K562 (cell line): ENCODE results near the gene ITPKA. TPM values are rescaled to one million over a fixed set of nuclear protein-coding genes. Genes with fewer than 3 reads are reported as not detected.

ENCODE experiments used
- ARID1B ChIP-seq: fragments of 450-650 bp; IDR thresholded peaks from 2 replicates; pipeline ENCODE4 v1.6.1; 2016; ENCODE audit warnings: antibody characterized with exemption, mild to moderate bottlenecking, inconsistent platforms
- CBX1 ChIP-seq: sonication (generic); IDR thresholded peaks from 2 replicates; pipeline ENCODE4 v1.6.1; 2016; ENCODE audit warnings: antibody characterized with exemption, low read depth, mild to moderate bottlenecking
- CREM ChIP-seq: IDR thresholded peaks from 2 replicates; pipeline ENCODE4 v1.6.1; 2014; ENCODE audit warnings: antibody characterized with exemption, low read depth
- DIDO1 ChIP-seq: fragments of 450-650 bp; IDR thresholded peaks from 2 replicates; pipeline ENCODE4 v1.6.1; 2016; ENCODE audit warnings: low read depth, missing biosample characterization, missing genetic modification characterization
- E2F3 ChIP-seq: fragments of 250-450 bp; sonication (Bioruptor Pico); IDR thresholded peaks from 2 replicates; pipeline ENCODE4 v1.4.0; 2020; ENCODE audit warnings: mild to moderate bottlenecking
- EGR1 ChIP-seq: fragments of 450-650 bp; conservative IDR thresholded peaks from 2 replicates; pipeline ENCODE4 v1.6.1; 2017; ENCODE audit warnings: mild to moderate bottlenecking
- FOSL1 ChIP-seq: fragments of 200-800 bp; sonication (Bioruptor generic); conservative IDR thresholded peaks from 2 replicates; pipeline ENCODE4 v1.6.1; 2016; ENCODE audit warnings: missing genetic modification characterization, missing compliant biosample characterization
- HMG20A ChIP-seq: fragments of 450-650 bp; formaldehyde crosslinking; conservative IDR thresholded peaks from 2 replicates; pipeline ENCODE4 v1.4.0; 2020; ENCODE audit warnings: mild to moderate bottlenecking, mixed read lengths
- JUND ChIP-seq, 2 experiments: IDR thresholded peaks; 2 replicates in 1 of 2; 3 replicates in 1 of 2; pipeline ENCODE4 v1.6.1; 2011; ENCODE audit warnings: borderline replicate concordance in 2 of 2, low read depth in 2 of 2, low read length in 2 of 2, improper control_type of control experiment in 1 of 2, missing biosample characterization in 1 of 2, missing genetic modification characterization in 1 of 2, missing genetic modification reagents in 1 of 2
- KDM4B ChIP-seq, 2 experiments: fragments of 450-650 bp in 1 of 2; sonication (generic) in 1 of 2; IDR thresholded peaks; 2 replicates each; pipeline ENCODE4 v1.6.1; 2016 to 2017; ENCODE audit warnings: borderline replicate concordance in 2 of 2, antibody characterized with exemption in 1 of 2, low read depth in 1 of 2, mild to moderate bottlenecking in 1 of 2
- POLR2B ChIP-seq: fragments of 450-650 bp; IDR thresholded peaks from 2 replicates; pipeline ENCODE4 v1.6.1; 2018; ENCODE audit warnings: low read depth; ENCODE audit not compliant: partially characterized antibody
- POLR2H ChIP-seq: IDR thresholded peaks from 2 replicates; pipeline ENCODE4 v1.6.1; 2016; ENCODE audit warnings: missing genetic modification characterization, low read depth, mild to moderate bottlenecking, control low read depth, missing compliant biosample characterization, moderate library complexity
- SAFB ChIP-seq: fragments of 200-400 bp; formaldehyde crosslinking; IDR thresholded peaks from 2 replicates; pipeline ENCODE4 v1.6.1; 2017; ENCODE audit warnings: low read depth, low read length, borderline replicate concordance
- SPI1 ChIP-seq: IDR thresholded peaks from 2 replicates; pipeline ENCODE4 v1.6.1; 2011; ENCODE audit warnings: low read depth, low read length, control low read depth, borderline replicate concordance
- SRF ChIP-seq, 2 experiments: fragments of 250-450, 450-650 bp in 1 of 2; sonication (Bioruptor Pico) in 1 of 2; sonication (generic) in 1 of 2; formaldehyde crosslinking; IDR thresholded peaks; 2 replicates each; pipeline versions ENCODE4 v1.5.0 to v1.5.1; 2020 to 2022; ENCODE audit warnings: mild to moderate bottlenecking in 1 of 2, missing genetic modification reagents in 1 of 2
- ZFX ChIP-seq: sonication (generic); formaldehyde crosslinking; IDR thresholded peaks from 2 replicates; pipeline ENCODE4 v1.8.0; 2022; ENCODE audit warnings: mild to moderate bottlenecking, missing genetic modification reagents, moderate library complexity
- ZNF408 ChIP-seq: fragments of 250-450 bp; sonication (Bioruptor Pico); IDR thresholded peaks from 2 replicates; pipeline ENCODE4 v1.4.0; 2020; ENCODE audit warnings: low read depth, mild to moderate bottlenecking, moderate library complexity
- polyA plus RNA-seq, 8 experiments: library from polyadenylated mRNA; depleted of rRNA in 4 of 8; stranded (reverse) in 5 of 8; unstranded in 3 of 8; fragments of >200 nt; fragmentation: Nextera tagmentation in 2 of 8; fragmentation: Illumina TruSeq in 1 of 8; extraction: Ambion mirVana in 2 of 8; extraction: Trizol in 1 of 8; gene quantifications; 2 replicates each; pipeline versions ENCODE4 v1.2.1 to v1.2.3, GENCODE V29; 2011 to 2014; ENCODE audit warnings: inconsistent platforms in 1 of 8, missing spikeins in 1 of 8
- total RNA-seq, 7 experiments: library from RNA; depleted of rRNA in 6 of 7; stranded (reverse); fragments of >200 nt in 6 of 7; fragmentation: Illumina TruSeq in 2 of 7; extraction: Trizol in 2 of 7; gene quantifications; 2 replicates each; pipeline versions ENCODE4 v1.2.1 to v1.2.3, GENCODE V29; 2011 to 2021; ENCODE audit warnings: low replicate concordance in 1 of 7
- TF ChIP-seq, protein P1 (sequence below): sonication (generic); formaldehyde crosslinking; IDR thresholded peaks from 2 replicates; pipeline ENCODE4 v1.5.0; 2020; ENCODE audit warnings: missing genetic modification reagents
- TF ChIP-seq, protein P2 (sequence below), 2 experiments: fragments of 200-800 bp in 1 of 2; sonication (Bioruptor generic) in 1 of 2; sonication (generic) in 1 of 2; formaldehyde crosslinking in 1 of 2; IDR thresholded peaks in 1 of 2; conservative IDR thresholded peaks in 1 of 2; 2 replicates each; pipeline versions ENCODE4 v1.5.0 to v1.6.1; 2016 to 2020; ENCODE audit warnings: missing compliant biosample characterization in 1 of 2, missing genetic modification characterization in 1 of 2, missing genetic modification reagents in 1 of 2
- TF ChIP-seq, protein P3 (sequence below): conservative IDR thresholded peaks from 2 replicates; pipeline ENCODE4 v1.6.1; 2011; ENCODE audit warnings: low read depth, mild to moderate bottlenecking, low read length; ENCODE audit not compliant: control insufficient read depth
- TF ChIP-seq, protein P4 (sequence below): sonication (generic); formaldehyde crosslinking; IDR thresholded peaks from 2 replicates; pipeline ENCODE4 v1.8.0; 2023; ENCODE audit warnings: mild to moderate bottlenecking, missing genetic modification reagents

The ITPKA gene
- total and polyA plus RNA-seq, 9 of the 15 experiments (the other 6 are each of a cell fraction or from before 2014, with no cell fraction given): 0.14 to 68.4 (median 11.5) TPM

DNA sequence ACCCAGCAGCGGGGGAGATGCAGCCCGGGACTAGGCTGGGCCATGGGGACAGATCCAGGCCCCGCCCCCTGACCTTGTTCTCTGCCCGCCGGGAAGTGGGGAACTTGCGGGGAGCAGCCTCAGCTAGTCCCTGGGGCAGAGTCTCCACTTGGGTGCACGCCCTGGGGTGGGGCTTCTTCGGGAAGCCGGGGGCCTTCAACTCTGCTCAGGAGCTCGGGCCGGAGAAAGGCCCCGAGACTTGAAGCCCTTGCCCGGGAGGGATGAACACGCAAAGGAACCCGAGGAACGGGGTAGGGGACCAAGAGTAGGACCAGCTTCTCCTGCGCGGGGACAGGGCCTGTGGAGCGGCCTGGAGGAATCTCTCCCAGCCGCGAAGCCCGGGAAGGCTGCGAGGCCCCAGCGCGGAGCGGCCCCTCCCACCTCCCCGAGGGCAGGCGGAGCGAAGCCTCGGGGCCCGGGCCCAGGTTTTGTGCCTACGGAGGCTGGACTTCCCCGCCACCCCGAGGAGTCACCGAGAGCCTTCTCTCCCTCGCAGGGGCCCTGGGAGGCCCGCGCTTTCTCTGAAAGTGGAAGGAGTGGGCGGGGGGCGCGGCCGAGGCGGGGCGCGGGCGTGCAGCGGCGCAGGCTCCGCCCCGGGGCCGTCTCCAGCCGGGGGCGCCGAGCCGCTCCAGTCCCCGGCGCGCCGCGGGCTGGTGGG is at the start of gene ITPKA (continued):
- TF ChIP-seq, protein P1, sequence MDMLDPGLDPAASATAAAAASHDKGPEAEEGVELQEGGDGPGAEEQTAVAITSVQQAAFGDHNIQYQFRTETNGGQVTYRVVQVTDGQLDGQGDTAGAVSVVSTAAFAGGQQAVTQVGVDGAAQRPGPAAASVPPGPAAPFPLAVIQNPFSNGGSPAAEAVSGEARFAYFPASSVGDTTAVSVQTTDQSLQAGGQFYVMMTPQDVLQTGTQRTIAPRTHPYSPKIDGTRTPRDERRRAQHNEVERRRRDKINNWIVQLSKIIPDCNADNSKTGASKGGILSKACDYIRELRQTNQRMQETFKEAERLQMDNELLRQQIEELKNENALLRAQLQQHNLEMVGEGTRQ (CRISPR knock-in tag): no peak
- TF ChIP-seq ZNF408 (CRISPR knock-in tag) (no peak), SAFB (0 out of 2 replicates have a peak, but pooled peaks have one; percentile 28), SRF (CRISPR knock-in tag; IDR thresholded peaks at IDR 0.05) (0 out of 4 replicates have a peak, but pooled peaks of 1 of the 2 experiments have one; percentile 26), HMG20A (no peak), POLR2H (tag) (peak; percentile 85), JUND (IDR thresholded peaks at IDR 0.05; ENCODE audit: borderline replicate concordance, low read depth, low read length) (peak; percentile 38; the same call in 1 of the 2 replicates), JUND (tag; IDR thresholded peaks at IDR 0.05; ENCODE audit: borderline replicate concordance, low read depth, low read length) (peak; percentile 31; the same call in 1 of the 3 replicates), POLR2B (peak; percentile 59), KDM4B (IDR thresholded peaks at IDR 0.05; ENCODE audit: borderline replicate concordance in 2 of 2, low read depth in 1 of 2) (peak in 1 of 2 experiments; percentile 66; a peak in 1 of 4 replicates), E2F3 (CRISPR knock-in tag) (peak; percentile 52; the same call in 1 of the 2 replicates), FOSL1 (peak; percentile 25; the same call in 1 of the 2 replicates), SPI1 (0 out of 2 replicates have a peak, but pooled peaks have one; percentile 10), EGR1 (peak; percentile 92), CBX1 (0 out of 2 replicates have a peak, but pooled peaks have one; percentile 55), CREM (peak; percentile 11; the same call in 1 of the 2 replicates), ARID1B (0 out of 2 replicates have a peak, but pooled peaks have one; percentile 32), DIDO1 (tag) (no peak), ZFX (CRISPR knock-in tag) (peak; percentile 94)
- TF ChIP-seq, protein P2, sequence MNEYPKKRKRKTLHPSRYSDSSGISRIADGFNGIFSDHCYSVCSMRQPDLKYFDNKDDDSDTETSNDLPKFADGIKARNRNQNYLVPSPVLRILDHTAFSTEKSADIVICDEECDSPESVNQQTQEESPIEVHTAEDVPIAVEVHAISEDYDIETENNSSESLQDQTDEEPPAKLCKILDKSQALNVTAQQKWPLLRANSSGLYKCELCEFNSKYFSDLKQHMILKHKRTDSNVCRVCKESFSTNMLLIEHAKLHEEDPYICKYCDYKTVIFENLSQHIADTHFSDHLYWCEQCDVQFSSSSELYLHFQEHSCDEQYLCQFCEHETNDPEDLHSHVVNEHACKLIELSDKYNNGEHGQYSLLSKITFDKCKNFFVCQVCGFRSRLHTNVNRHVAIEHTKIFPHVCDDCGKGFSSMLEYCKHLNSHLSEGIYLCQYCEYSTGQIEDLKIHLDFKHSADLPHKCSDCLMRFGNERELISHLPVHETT (CRISPR knock-in tag; conservative IDR thresholded peaks at IDR 0.05 in 1 of 2, IDR thresholded peaks at IDR 0.05 in 1 of 2): no peak
- TF ChIP-seq, protein P3, sequence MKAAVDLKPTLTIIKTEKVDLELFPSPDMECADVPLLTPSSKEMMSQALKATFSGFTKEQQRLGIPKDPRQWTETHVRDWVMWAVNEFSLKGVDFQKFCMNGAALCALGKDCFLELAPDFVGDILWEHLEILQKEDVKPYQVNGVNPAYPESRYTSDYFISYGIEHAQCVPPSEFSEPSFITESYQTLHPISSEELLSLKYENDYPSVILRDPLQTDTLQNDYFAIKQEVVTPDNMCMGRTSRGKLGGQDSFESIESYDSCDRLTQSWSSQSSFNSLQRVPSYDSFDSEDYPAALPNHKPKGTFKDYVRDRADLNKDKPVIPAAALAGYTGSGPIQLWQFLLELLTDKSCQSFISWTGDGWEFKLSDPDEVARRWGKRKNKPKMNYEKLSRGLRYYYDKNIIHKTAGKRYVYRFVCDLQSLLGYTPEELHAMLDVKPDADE: peak; percentile 55; the same call in 1 of the 2 replicates
- TF ChIP-seq, protein P4, sequence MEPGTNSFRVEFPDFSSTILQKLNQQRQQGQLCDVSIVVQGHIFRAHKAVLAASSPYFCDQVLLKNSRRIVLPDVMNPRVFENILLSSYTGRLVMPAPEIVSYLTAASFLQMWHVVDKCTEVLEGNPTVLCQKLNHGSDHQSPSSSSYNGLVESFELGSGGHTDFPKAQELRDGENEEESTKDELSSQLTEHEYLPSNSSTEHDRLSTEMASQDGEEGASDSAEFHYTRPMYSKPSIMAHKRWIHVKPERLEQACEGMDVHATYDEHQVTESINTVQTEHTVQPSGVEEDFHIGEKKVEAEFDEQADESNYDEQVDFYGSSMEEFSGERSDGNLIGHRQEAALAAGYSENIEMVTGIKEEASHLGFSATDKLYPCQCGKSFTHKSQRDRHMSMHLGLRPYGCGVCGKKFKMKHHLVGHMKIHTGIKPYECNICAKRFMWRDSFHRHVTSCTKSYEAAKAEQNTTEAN (CRISPR knock-in tag): no peak
